Measurements from ENCODE around the gene XRCC6. TPM values are rescaled to one million over a fixed set of nuclear protein-coding genes. Genes with fewer than 3 reads are reported as not detected.
"Not testable (repeated sequence)": the region's sequence is repeated elsewhere in the genome, so short reads cannot be mapped to it uniquely, and the experiment has no call there.

Gene XRCC6
- total RNA-seq, 1 experiment from 2014 or later = 588 TPM

- RAD21 ChIA-PET (ENCODE audit: low non-redundant PET in 1 of 2, low total read pairs in 2 of 2, uncharacterized antibody in 2 of 2, unreplicated experiment in 2 of 2) = no interaction called here
- ATAC-seq = 0 out of 2 replicates have a peak, but pooled peaks have one; percentile 41
- DNase-seq (ENCODE audit: low read depth, low spot score) = no peak
- no peaks in the 10 kb centered on the region for H3K4me1 ChIP-seq (ENCODE audit: control insufficient read depth in 1 of 2, insufficient read depth in 2 of 2, low read length in 2 of 2)
- H3K27me3 ChIP-seq (ENCODE audit: insufficient read depth, low read length) = no peaks in the 10 kb centered on the region
- no peaks in the 10 kb centered on the region for H3K9me3 ChIP-seq (ENCODE audit: control insufficient read depth in 1 of 2, insufficient read depth in 1 of 2, low read depth in 1 of 2, low read length in 2 of 2)
- no peak overlapping the region for H3K27ac ChIP-seq (ENCODE audit: low read depth, low read length)
- peaks cover 10% of the 10 kb centered on the region; the same call in 1 of the 2 replicates for H4K20me1 ChIP-seq (ENCODE audit: insufficient read depth)
- CTCF ChIA-PET = no interaction called here
- no peak overlapping the region for H3K4me2 ChIP-seq (ENCODE audit: low read length)
- POLR2A ChIA-PET = no interaction called here
- no peak overlapping the region for H2AFZ ChIP-seq (ENCODE audit: low read depth, low read length, poor library complexity, severe bottlenecking)
- H3K4me3 ChIP-seq (replicated peaks in 1 of 2; ENCODE audit: low read depth in 1 of 2, low read length in 2 of 2) = no peak overlapping the region
- TF ChIP-seq ELF1 (IDR thresholded peaks at IDR 0.05; ENCODE audit: borderline replicate concordance, low read depth) (no peak), POLR2A (IDR thresholded peaks at IDR 0.05; ENCODE audit: borderline replicate concordance, extremely low read depth, insufficient read depth, insufficient read length) (no peak), CEBPB (IDR thresholded peaks at IDR 0.05; ENCODE audit: low read depth) (no peak), CBX3 (IDR thresholded peaks at IDR 0.05; ENCODE audit: low read depth) (no peak), EZH2phosphoT487 (IDR thresholded peaks at IDR 0.05; ENCODE audit: borderline replicate concordance) (no peak), EZH2 (IDR thresholded peaks at IDR 0.05) (no peak), TCF7L2 (IDR thresholded peaks at IDR 0.05; ENCODE audit: borderline replicate concordance, extremely low read depth, insufficient read depth, insufficient read length) (no peak), CTCF (IDR thresholded peaks at IDR 0.05 in 2 of 3, conservative IDR thresholded peaks at IDR 0.05 in 1 of 3; ENCODE audit: borderline replicate concordance in 1 of 3, insufficient read depth in 1 of 3, low read depth in 2 of 3, low read length in 2 of 3) (no peak), ZBTB33 (IDR thresholded peaks at IDR 0.05; ENCODE audit: extremely low read depth, insufficient replicate concordance, low read length) (no peak), MAX (IDR thresholded peaks at IDR 0.05) (no peak)
- no TSS peak for BruUV-seq (replicated peaks)
- H3K9me2 ChIP-seq (ENCODE audit: insufficient read depth) = no peaks in the 10 kb centered on the region
- H3K79me2 ChIP-seq (ENCODE audit: insufficient read depth, low read length) = peaks cover 93% of the 10 kb centered on the region
- peaks cover 60% of the 10 kb centered on the region in 2 experiments for H3K36me3 ChIP-seq (ENCODE audit: control insufficient read depth in 1 of 2, insufficient read depth in 2 of 2, low read length in 2 of 2)
- no peak overlapping the region for H3K9ac ChIP-seq (ENCODE audit: low read length)
- intact Hi-C loops (cut with micrococcal nuclease) = no loop called here
Measured at GRCh38 chr22:41636467-41636866, 15.4 kb downstream of the XRCC6 start.

- H3K9me2 ChIP-seq (ENCODE audit: insufficient read depth); DNase-seq (ENCODE audit: low read depth, low spot score); ATAC-seq; H3K9me3 ChIP-seq (ENCODE audit: control insufficient read depth in 1 of 2, insufficient read depth in 1 of 2, low read depth in 1 of 2, low read length in 2 of 2); BruUV-seq (replicated peaks); H3K4me2 ChIP-seq (ENCODE audit: low read length); H3K9ac ChIP-seq (ENCODE audit: low read length); H2AFZ ChIP-seq (ENCODE audit: low read depth, low read length, poor library complexity, severe bottlenecking); RAD21 ChIA-PET (ENCODE audit: low non-redundant PET in 1 of 2, low total read pairs in 2 of 2, uncharacterized antibody in 2 of 2, unreplicated experiment in 2 of 2); H3K4me3 ChIP-seq (replicated peaks in 1 of 2; ENCODE audit: low read depth in 1 of 2, low read length in 2 of 2); POLR2A ChIA-PET; CTCF ChIA-PET; intact Hi-C loops (cut with micrococcal nuclease); H3K27ac ChIP-seq (ENCODE audit: low read depth, low read length); H4K20me1 ChIP-seq (ENCODE audit: insufficient read depth); H3K27me3 ChIP-seq (ENCODE audit: insufficient read depth, low read length); H3K4me1 ChIP-seq (ENCODE audit: control insufficient read depth in 1 of 2, insufficient read depth in 2 of 2, low read length in 2 of 2): not testable (repeated sequence)
- Histone ChIP-seq H3K79me2 (ENCODE audit: insufficient read depth, low read length) (peaks cover 97% of the 10 kb centered on the region), H3K36me3 (ENCODE audit: control insufficient read depth in 1 of 2, insufficient read depth in 2 of 2, low read length in 2 of 2) (peaks cover 69 to 71% of the 10 kb centered on the region in 2 experiments)
Measured at GRCh38 chr22:41637623-41638022, 16.5 kb downstream of the XRCC6 start.
